Body of pancreas (tissue), 4 donors: ENCODE data around the gene ABCC5.

Experiments
- POLR2A ChIP-seq, 3 donors: fragments of 450-650 bp; IDR thresholded peaks; one replicate each; pipeline ENCODE4 v1.6.1; 2016; ENCODE audit warnings: antibody characterized with exemption in 3 of 3, mild to moderate bottlenecking in 2 of 3
- TF ChIP-seq, protein P1 (sequence below), 7 experiments: fragments of 450-650 bp in 4 of 7; fragments of 200-600 bp in 3 of 7; sonication (generic) in 3 of 7; IDR thresholded peaks; one replicate each; pipeline ENCODE4 v1.5.1; 2016 to 2019; ENCODE audit warnings: antibody characterized with exemption in 7 of 7

DNA sequence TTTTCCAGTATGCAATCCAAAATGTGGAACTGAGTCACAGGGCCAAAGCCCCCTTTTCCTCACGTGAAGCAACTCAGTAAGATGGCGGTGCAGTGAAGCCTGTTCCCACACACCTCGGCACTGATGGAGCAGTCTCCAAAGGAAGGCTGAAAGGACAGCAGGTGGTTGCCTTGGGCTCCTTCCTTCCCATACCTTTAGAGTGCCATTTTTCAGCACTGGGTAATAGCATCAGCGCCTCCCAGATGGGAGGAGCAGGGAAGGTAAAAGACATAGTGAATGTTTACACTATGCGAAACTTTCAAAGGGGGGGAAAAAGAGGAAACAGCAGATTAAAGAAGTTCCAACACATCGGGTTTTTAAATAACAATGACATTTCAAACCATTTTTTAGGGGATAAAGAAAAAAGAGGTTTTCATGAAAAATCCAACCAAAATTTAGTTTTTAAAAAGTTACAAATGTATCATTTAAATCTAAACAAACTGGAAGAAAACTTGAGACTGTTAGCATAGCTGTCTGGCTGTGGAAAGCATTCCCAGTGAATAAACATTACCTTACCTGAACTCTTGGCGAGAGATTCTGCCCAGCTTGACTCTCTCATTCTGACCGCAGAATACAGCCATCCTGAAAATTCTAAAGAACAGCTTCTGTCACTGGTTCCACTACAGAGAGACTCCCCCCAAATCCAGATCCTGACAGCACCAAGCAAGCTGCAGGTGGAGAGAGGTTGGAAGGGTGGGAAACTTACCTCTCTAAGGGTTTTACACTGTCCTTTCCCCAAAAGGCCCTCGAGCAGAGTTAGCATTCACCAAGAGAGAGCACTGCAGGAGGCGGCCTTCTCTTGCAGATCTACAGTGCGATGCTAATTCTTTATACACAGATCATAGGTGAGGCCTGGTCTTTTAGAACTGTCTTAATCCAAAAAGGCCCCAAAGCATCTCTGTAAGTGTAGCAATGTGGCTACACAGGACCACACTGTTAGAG, 32.6 kb downstream of the ABCC5 start:
- no peak for TF ChIP-seq POLR2A (IDR thresholded peaks at IDR 0.05)
- TF ChIP-seq, protein P1, sequence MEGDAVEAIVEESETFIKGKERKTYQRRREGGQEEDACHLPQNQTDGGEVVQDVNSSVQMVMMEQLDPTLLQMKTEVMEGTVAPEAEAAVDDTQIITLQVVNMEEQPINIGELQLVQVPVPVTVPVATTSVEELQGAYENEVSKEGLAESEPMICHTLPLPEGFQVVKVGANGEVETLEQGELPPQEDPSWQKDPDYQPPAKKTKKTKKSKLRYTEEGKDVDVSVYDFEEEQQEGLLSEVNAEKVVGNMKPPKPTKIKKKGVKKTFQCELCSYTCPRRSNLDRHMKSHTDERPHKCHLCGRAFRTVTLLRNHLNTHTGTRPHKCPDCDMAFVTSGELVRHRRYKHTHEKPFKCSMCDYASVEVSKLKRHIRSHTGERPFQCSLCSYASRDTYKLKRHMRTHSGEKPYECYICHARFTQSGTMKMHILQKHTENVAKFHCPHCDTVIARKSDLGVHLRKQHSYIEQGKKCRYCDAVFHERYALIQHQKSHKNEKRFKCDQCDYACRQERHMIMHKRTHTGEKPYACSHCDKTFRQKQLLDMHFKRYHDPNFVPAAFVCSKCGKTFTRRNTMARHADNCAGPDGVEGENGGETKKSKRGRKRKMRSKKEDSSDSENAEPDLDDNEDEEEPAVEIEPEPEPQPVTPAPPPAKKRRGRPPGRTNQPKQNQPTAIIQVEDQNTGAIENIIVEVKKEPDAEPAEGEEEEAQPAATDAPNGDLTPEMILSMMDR (IDR thresholded peaks at IDR 0.05) = no peak
